ENCODE results near the gene FAM222A. TPM values are rescaled to one million over a fixed set of nuclear protein-coding genes. Genes with fewer than 3 reads are reported as not detected.

FAM222A gene
- total RNA-seq, 2 donors from 2014 or later: 21.6 to 24.4 TPM

- peaks cover 8% of the 10 kb centered on the region for H3K36me3 Mint-ChIP-seq (ENCODE audit: low read depth)
- no peak overlapping the region for H3K27ac Mint-ChIP-seq
- peak; percentile 48 for DNase-seq
- WGBS, 2 experiments (ENCODE audit: insufficient coverage in 1 of 2, insufficient read length in 1 of 2): 75 to 87% methylated on average over 4 to 12 of the region's 12 CpGs
- no peak for TF ChIP-seq CTCF (conservative IDR thresholded peaks at IDR 0.05)
- no peak overlapping the region for H3K4me3 ChIP-seq (ENCODE audit: low read length)
- H3K27me3 Mint-ChIP-seq (ENCODE audit: insufficient read depth): no peaks in the 10 kb centered on the region
- H3K4me3 Mint-ChIP-seq: no peak overlapping the region
- H3K4me1 Mint-ChIP-seq: peaks cover 22% of the 10 kb centered on the region
- H3K27me3 ChIP-seq (ENCODE audit: control insufficient read depth, insufficient read depth, low read length, poor library complexity, severe bottlenecking): no peaks in the 10 kb centered on the region
- no peak overlapping the region for H3K9ac ChIP-seq (ENCODE audit: extremely low read depth, low read length, poor library complexity, severe bottlenecking)
- no peaks in the 10 kb centered on the region for H3K9me3 ChIP-seq (ENCODE audit: control insufficient read depth, low read length)
- peaks cover 21% of the 10 kb centered on the region for H3K36me3 ChIP-seq (ENCODE audit: control insufficient read depth, insufficient read depth, low read length)
- peak overlapping the region; percentile 76 for H3K27ac ChIP-seq (ENCODE audit: low read depth, low read length)
- peaks cover 4% of the 10 kb centered on the region for H3K4me1 ChIP-seq (ENCODE audit: control insufficient read depth, insufficient read depth, low read length)
- H3K9me3 Mint-ChIP-seq: no peaks in the 10 kb centered on the region
These were observed 12.9 kb downstream of the FAM222A start for GRCh38 chr12:109726511-109727038.

- DNase-seq: peak; percentile 47
- peak overlapping the region; percentile 55 for H3K27ac Mint-ChIP-seq
These were observed 13.6 kb downstream of the FAM222A start for GRCh38 chr12:109727039-109727723.

More at GRCh38 chr12:109727039-109727723, 13.6 kb downstream of the FAM222A start:
- TF ChIP-seq CTCF (conservative IDR thresholded peaks at IDR 0.05): no peak
- Histone ChIP-seq H3K9ac (ENCODE audit: extremely low read depth, low read length, poor library complexity, severe bottlenecking) (no peak overlapping the region), H3K4me1 (ENCODE audit: control insufficient read depth, insufficient read depth, low read length) (peaks cover 4% of the 10 kb centered on the region), H3K27me3 (ENCODE audit: control insufficient read depth, insufficient read depth, low read length, poor library complexity, severe bottlenecking) (no peaks in the 10 kb centered on the region), H3K27ac (ENCODE audit: low read depth, low read length) (peak overlapping the region; percentile 76), H3K4me3 (ENCODE audit: low read length) (no peak overlapping the region), H3K9me3 (ENCODE audit: control insufficient read depth, low read length) (no peaks in the 10 kb centered on the region), H3K36me3 (ENCODE audit: control insufficient read depth, insufficient read depth, low read length) (peaks cover 21% of the 10 kb centered on the region)
- 89 to 90% methylated on average over 9 to 18 of the region's 18 CpGs for WGBS, 2 experiments (ENCODE audit: insufficient coverage in 1 of 2, insufficient read length in 1 of 2)
- Mint-ChIP-seq H3K36me3 (ENCODE audit: low read depth) (peaks cover 3% of the 10 kb centered on the region), H3K27me3 (ENCODE audit: insufficient read depth) (no peaks in the 10 kb centered on the region), H3K9me3 (no peaks in the 10 kb centered on the region), H3K4me3 (no peak overlapping the region), H3K4me1 (peaks cover 19% of the 10 kb centered on the region)
